H1 (cell line): ENCODE data around the gene ELAVL1. TPM values are rescaled to one million over a fixed set of nuclear protein-coding genes. Genes with fewer than 3 reads are reported as not detected.

Experiments
- BACH1 ChIP-seq: IDR thresholded peaks from 2 replicates; pipeline ENCODE4 v1.6.1; 2012; ENCODE audit warnings: low read length, improper control_type of control experiment
- BRCA1 ChIP-seq: IDR thresholded peaks from 2 replicates; pipeline ENCODE4 v1.6.1; 2012; ENCODE audit warnings: low read depth, low read length, improper control_type of control experiment
- CBX8 ChIP-seq: fragments of 300-800, 300-1000 bp; sonication (generic); IDR thresholded peaks from 2 replicates; pipeline ENCODE4 v1.7.1; 2016; ENCODE audit warnings: low read depth, low read length, borderline replicate concordance
- CHD1 ChIP-seq: IDR thresholded peaks from 2 replicates; pipeline ENCODE4 v1.6.1; 2012; ENCODE audit warnings: low read depth, low read length, improper control_type of control experiment
- CHD2 ChIP-seq: IDR thresholded peaks from 2 replicates; pipeline ENCODE4 v1.6.1; 2012; ENCODE audit warnings: low read length, improper control_type of control experiment
- FOSL1 ChIP-seq: IDR thresholded peaks from 2 replicates; pipeline ENCODE4 v1.6.1; 2011; ENCODE audit warnings: mild to moderate bottlenecking, low read depth, low read length, moderate library complexity; ENCODE audit not compliant: insufficient read depth
- GABPA ChIP-seq: IDR thresholded peaks from 2 replicates; pipeline ENCODE4 v1.6.1; 2011; ENCODE audit warnings: mild to moderate bottlenecking, low read length, moderate library complexity, borderline replicate concordance; ENCODE audit not compliant: insufficient read depth
- JUND ChIP-seq: IDR thresholded peaks from 2 replicates; pipeline ENCODE4 v1.6.1; 2011; ENCODE audit warnings: mild to moderate bottlenecking, improper control_type of control experiment, low read length
- KDM4A ChIP-seq: IDR thresholded peaks from one replicate; pipeline ENCODE4 v1.7.1; 2012; ENCODE audit warnings: low read depth, mild to moderate bottlenecking, moderate library complexity, low read length, inconsistent platforms; ENCODE audit not compliant: severe bottlenecking
- KDM5A ChIP-seq: fragments of 200-600 bp; IDR thresholded peaks from 2 replicates; pipeline ENCODE4 v1.7.1; 2012; ENCODE audit warnings: mild to moderate bottlenecking, low read length, inconsistent platforms, mixed read lengths
- MAX ChIP-seq: IDR thresholded peaks from 2 replicates; pipeline ENCODE4 v1.6.1; 2012; ENCODE audit warnings: inconsistent platforms
- RAD21 ChIP-seq, 2 experiments: IDR thresholded peaks in 1 of 2; conservative IDR thresholded peaks in 1 of 2; 2 replicates each; pipeline ENCODE4 v1.6.1; 2011; ENCODE audit warnings: low read depth in 2 of 2, low read length in 2 of 2, improper control_type of control experiment in 1 of 2, inconsistent platforms in 1 of 2, mild to moderate bottlenecking in 1 of 2, moderate library complexity in 1 of 2
- RBBP5 ChIP-seq: IDR thresholded peaks from 2 replicates; pipeline ENCODE4 v1.7.1; 2012; ENCODE audit warnings: low read depth, mild to moderate bottlenecking, inconsistent platforms, low read length, moderate library complexity, borderline replicate concordance
- RXRA ChIP-seq: IDR thresholded peaks from 2 replicates; pipeline ENCODE4 v1.6.1; 2011; ENCODE audit warnings: low read depth, mild to moderate bottlenecking, low read length, moderate library complexity; ENCODE audit not compliant: insufficient read depth
- SIN3A ChIP-seq, 2 experiments: IDR thresholded peaks in 1 of 2; conservative IDR thresholded peaks in 1 of 2; 2 replicates each; pipeline ENCODE4 v1.6.1; 2011 to 2012; ENCODE audit warnings: low read length in 2 of 2, improper control_type of control experiment in 1 of 2, low read depth in 1 of 2, mild to moderate bottlenecking in 1 of 2
- SP2 ChIP-seq: IDR thresholded peaks from 2 replicates; pipeline ENCODE4 v1.6.1; 2012; ENCODE audit warnings: mild to moderate bottlenecking, low read length, inconsistent platforms
- SP4 ChIP-seq: IDR thresholded peaks from 2 replicates; pipeline ENCODE4 v1.6.1; 2012; ENCODE audit warnings: low read length, inconsistent platforms
- SRF ChIP-seq: IDR thresholded peaks from 2 replicates; pipeline ENCODE4 v1.6.1; 2011; ENCODE audit warnings: mild to moderate bottlenecking, low read depth, low read length, moderate library complexity
- SUZ12 ChIP-seq: fragments of 200-600 bp; sonication (generic); IDR thresholded peaks from 2 replicates; pipeline ENCODE4 v1.6.1; 2012; ENCODE audit warnings: mild to moderate bottlenecking, inconsistent platforms, low read length, moderate library complexity, mixed read lengths
- TAF1 ChIP-seq: IDR thresholded peaks from 2 replicates; pipeline ENCODE4 v1.6.1; 2011; ENCODE audit warnings: mild to moderate bottlenecking, low read depth, low read length
- TAF7 ChIP-seq: optimal IDR thresholded peaks from 2 replicates; pipeline ENCODE3; 2011; ENCODE audit warnings: low read depth, mild to moderate bottlenecking, inconsistent platforms, low read length, moderate library complexity, borderline replicate concordance
- TBP ChIP-seq: IDR thresholded peaks from 2 replicates; pipeline ENCODE4 v1.6.1; 2011; ENCODE audit warnings: low read depth, low read length, improper control_type of control experiment
- USF2 ChIP-seq: IDR thresholded peaks from 2 replicates; pipeline ENCODE4 v1.6.1; 2011; ENCODE audit warnings: low read length, improper control_type of control experiment
- ZNF274 ChIP-seq: IDR thresholded peaks from 2 replicates; pipeline ENCODE4 v1.7.0; 2012; ENCODE audit warnings: low read length, borderline replicate concordance; ENCODE audit errors: extremely low read depth
- polyA plus RNA-seq, 7 experiments: library from polyadenylated mRNA; depleted of rRNA in 3 of 7; stranded (reverse) in 5 of 7; unstranded in 2 of 7; fragments of >200 nt in 5 of 7; fragments of 200-250 nt in 2 of 7; gene quantifications; 1 replicate in 5 of 7; 2 replicates in 1 of 7; 4 replicates in 1 of 7; pipeline versions ENCODE4 v1.2.1 to v1.2.3, GENCODE V29; 2011 to 2013; ENCODE audit warnings: missing spikeins in 2 of 7, mixed read lengths in 2 of 7
- total RNA-seq: library from RNA; stranded (reverse); fragmentation: NEBNext Ultra II Directional; extraction: Animal tissue kit (Norgen Biotek cat#: 25700); gene quantifications from 2 replicates; pipeline ENCODE4 v1.2.1, GENCODE V29; 2021

Gene ELAVL1
- total and polyA plus RNA-seq, 2 of the 8 experiments (the other 6 are each of a cell fraction or from before 2014, with no cell fraction given): 56.7 to 163 TPM

GRCh38 chr19:7925171-7925851 lies 80.1 kb downstream of the ELAVL1 start (continued):
- TF ChIP-seq RAD21 (IDR thresholded peaks at IDR 0.05 in 1 of 2, conservative IDR thresholded peaks at IDR 0.05 in 1 of 2; ENCODE audit: low read depth in 2 of 2, low read length in 2 of 2) (peak; percentile 60 to 75), TAF1 (no peak), CHD2 (no peak), MAX (peak; percentile 99), SP2 (no peak), JUND (no peak), TBP (peak; percentile 50; the same call in 1 of the 2 replicates), CHD1 (no peak), TAF7 (no peak), CBX8 (no peak), BRCA1 (no peak), RBBP5 (no peak), GABPA (no peak), SUZ12 (no peak), FOSL1 (no peak), KDM4A (peak; percentile 79), RXRA (no peak), SIN3A (conservative IDR thresholded peaks at IDR 0.05 in 1 of 2, IDR thresholded peaks at IDR 0.05 in 1 of 2; ENCODE audit: low read depth in 1 of 2, low read length in 2 of 2) (0 out of 4 replicates have a peak, but pooled peaks of 1 of the 2 experiments have one; percentile 43), ZNF274 (no peak), KDM5A (no peak), BACH1 (no peak), SP4 (no peak), USF2 (no peak), SRF (no peak)
